ENCODE results near the gene SDK2.

DNA sequence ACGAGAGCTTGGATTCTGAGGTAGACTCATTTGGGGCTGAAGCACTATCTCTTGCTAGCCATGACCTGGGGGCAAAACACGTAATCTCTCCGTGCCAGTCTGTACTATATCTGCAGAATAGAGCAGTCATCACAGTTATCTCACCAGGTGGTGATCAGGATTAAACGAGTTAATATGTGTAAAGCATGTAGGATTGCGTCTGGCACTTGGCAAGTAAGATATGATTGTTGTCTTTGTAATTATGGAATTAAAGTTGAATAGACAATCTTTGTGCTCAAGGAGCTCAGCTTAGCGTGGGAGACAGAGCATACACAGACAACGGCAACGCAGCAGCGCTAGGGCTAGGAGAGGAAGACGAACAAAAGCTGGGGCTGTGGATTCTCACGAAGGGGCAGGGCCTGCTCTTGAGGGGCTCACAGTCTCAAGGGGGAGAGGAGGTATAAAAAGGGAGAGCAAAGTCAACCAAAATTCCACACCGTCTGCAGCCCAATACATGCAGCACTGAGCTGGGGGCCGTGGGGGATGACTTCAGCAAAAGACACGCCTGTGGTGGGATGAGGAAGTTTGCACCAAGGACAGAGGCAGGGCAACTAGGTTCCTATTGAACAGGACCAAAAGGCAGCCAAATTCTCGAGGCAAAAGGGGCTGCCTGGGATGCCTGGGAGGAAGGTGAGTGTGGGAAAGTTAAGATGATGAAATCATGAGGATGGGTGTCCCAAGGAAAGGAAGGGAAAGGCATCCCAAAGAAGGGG, 68.6 kb downstream of the SDK2 start:
- TF ChIP-seq EP300 (IDR thresholded peaks at IDR 0.05; ENCODE audit: borderline replicate concordance in 1 of 2, low read depth in 2 of 2, low read length in 2 of 2) (no peak), SIRT6 (IDR thresholded peaks at IDR 0.05; ENCODE audit: low read length) (no peak), POLR2A (IDR thresholded peaks at IDR 0.05; ENCODE audit: control extremely low read depth in 1 of 2, low read depth in 2 of 2, low read length in 2 of 2) (no peak), EZH2 (IDR thresholded peaks at IDR 0.05; ENCODE audit: low read depth, low read length, severe bottlenecking) (no peak), YY1 (IDR thresholded peaks at IDR 0.05; ENCODE audit: low read depth, low read length) (no peak)
- TF ChIP-seq, protein P1, sequence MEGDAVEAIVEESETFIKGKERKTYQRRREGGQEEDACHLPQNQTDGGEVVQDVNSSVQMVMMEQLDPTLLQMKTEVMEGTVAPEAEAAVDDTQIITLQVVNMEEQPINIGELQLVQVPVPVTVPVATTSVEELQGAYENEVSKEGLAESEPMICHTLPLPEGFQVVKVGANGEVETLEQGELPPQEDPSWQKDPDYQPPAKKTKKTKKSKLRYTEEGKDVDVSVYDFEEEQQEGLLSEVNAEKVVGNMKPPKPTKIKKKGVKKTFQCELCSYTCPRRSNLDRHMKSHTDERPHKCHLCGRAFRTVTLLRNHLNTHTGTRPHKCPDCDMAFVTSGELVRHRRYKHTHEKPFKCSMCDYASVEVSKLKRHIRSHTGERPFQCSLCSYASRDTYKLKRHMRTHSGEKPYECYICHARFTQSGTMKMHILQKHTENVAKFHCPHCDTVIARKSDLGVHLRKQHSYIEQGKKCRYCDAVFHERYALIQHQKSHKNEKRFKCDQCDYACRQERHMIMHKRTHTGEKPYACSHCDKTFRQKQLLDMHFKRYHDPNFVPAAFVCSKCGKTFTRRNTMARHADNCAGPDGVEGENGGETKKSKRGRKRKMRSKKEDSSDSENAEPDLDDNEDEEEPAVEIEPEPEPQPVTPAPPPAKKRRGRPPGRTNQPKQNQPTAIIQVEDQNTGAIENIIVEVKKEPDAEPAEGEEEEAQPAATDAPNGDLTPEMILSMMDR (IDR thresholded peaks at IDR 0.05; ENCODE audit: control extremely low read depth in 1 of 3, insufficient read depth in 1 of 3, low read depth in 1 of 3, low read length in 3 of 3), result no peak
